Measurements from ENCODE around the gene MTUS2.
"Not testable (repeated sequence)": the region's sequence is repeated elsewhere in the genome, so short reads cannot be mapped to it uniquely, and the experiment has no call there.

MTUS2 gene

GRCh38 chr13:29379865-29380264 is 559.7 kb downstream of the MTUS2 start:
- in situ Hi-C loops (cut with MboI; ENCODE audit: low sequenced_read_pairs): no loop called here
- Histone ChIP-seq H3K4me1 (no peaks in the 10 kb centered on the region), H3K27me3 (ENCODE audit: low read depth) (no peaks in the 10 kb centered on the region), H3K9me3 (no peaks in the 10 kb centered on the region), H3K4me3 (no peak overlapping the region), H3K36me3 (replicated peaks) (no peaks in the 10 kb centered on the region)
- no peak for DNase-seq (ENCODE audit: low spot score in 2 of 2)

- DNase-seq (ENCODE audit: low spot score in 2 of 2): no peak
- Histone ChIP-seq H3K4me1 (no peaks in the 10 kb centered on the region), H3K9me3 (no peaks in the 10 kb centered on the region), H3K4me3 (no peak overlapping the region), H3K27me3 (ENCODE audit: low read depth) (no peaks in the 10 kb centered on the region), H3K36me3 (replicated peaks) (no peaks in the 10 kb centered on the region)
- in situ Hi-C loops (cut with MboI; ENCODE audit: low sequenced_read_pairs): no loop called here
Observed at GRCh38 chr13:29382021-29382420, 561.9 kb downstream of the MTUS2 start.

GRCh38 chr13:29383476-29383875 is 563.3 kb downstream of the MTUS2 start:
- no peaks in the 10 kb centered on the region for H3K27me3 ChIP-seq (ENCODE audit: low read depth)
- DNase-seq (ENCODE audit: low spot score in 2 of 2): no peak
- in situ Hi-C loops (cut with MboI; ENCODE audit: low sequenced_read_pairs): no loop called here
- no peaks in the 10 kb centered on the region for H3K4me1 ChIP-seq
- H3K36me3 ChIP-seq (replicated peaks): no peaks in the 10 kb centered on the region
- H3K9me3 ChIP-seq: no peaks in the 10 kb centered on the region
- H3K4me3 ChIP-seq: no peak overlapping the region

- H3K4me1 ChIP-seq: no peaks in the 10 kb centered on the region
- H3K27me3 ChIP-seq (ENCODE audit: low read depth): no peaks in the 10 kb centered on the region
- in situ Hi-C loops (cut with MboI; ENCODE audit: low sequenced_read_pairs): no loop called here
- H3K9me3 ChIP-seq: no peaks in the 10 kb centered on the region
- no peak for DNase-seq (ENCODE audit: low spot score in 2 of 2)
- no peak overlapping the region for H3K4me3 ChIP-seq
- H3K36me3 ChIP-seq (replicated peaks): no peaks in the 10 kb centered on the region
Observed at GRCh38 chr13:29384466-29384865, 564.3 kb downstream of the MTUS2 start.

- no peak for DNase-seq (ENCODE audit: low spot score in 2 of 2)
Observed at GRCh38 chr13:29384871-29385270, 564.7 kb downstream of the MTUS2 start.

GRCh38 chr13:29386246-29386645 is 566.1 kb downstream of the MTUS2 start:
- no peak for DNase-seq (ENCODE audit: low spot score in 2 of 2)
- in situ Hi-C loops (cut with MboI; ENCODE audit: low sequenced_read_pairs): no loop called here
- H3K4me3 ChIP-seq: no peak overlapping the region
- no peaks in the 10 kb centered on the region for H3K4me1 ChIP-seq
- H3K9me3 ChIP-seq: no peaks in the 10 kb centered on the region
- H3K27me3 ChIP-seq (ENCODE audit: low read depth): no peaks in the 10 kb centered on the region
- H3K36me3 ChIP-seq (replicated peaks): no peaks in the 10 kb centered on the region

More at GRCh38 chr13:29384871-29385270, 564.7 kb downstream of the MTUS2 start:
- H3K4me3 ChIP-seq: no peak overlapping the region
- H3K27me3 ChIP-seq (ENCODE audit: low read depth): no peaks in the 10 kb centered on the region
- H3K9me3 ChIP-seq: no peaks in the 10 kb centered on the region
- no peaks in the 10 kb centered on the region for H3K4me1 ChIP-seq
- no peaks in the 10 kb centered on the region for H3K36me3 ChIP-seq (replicated peaks)
- in situ Hi-C loops (cut with MboI; ENCODE audit: low sequenced_read_pairs): no loop called here

GRCh38 chr13:29390598-29390997 is 570.5 kb downstream of the MTUS2 start:
- DNase-seq (ENCODE audit: low spot score in 2 of 2); in situ Hi-C loops (cut with MboI; ENCODE audit: low sequenced_read_pairs); H3K4me1 ChIP-seq; H3K36me3 ChIP-seq (replicated peaks); H3K27me3 ChIP-seq (ENCODE audit: low read depth); H3K9me3 ChIP-seq; H3K4me3 ChIP-seq: not testable (repeated sequence)

GRCh38 chr13:29396446-29396845 is 576.3 kb downstream of the MTUS2 start:
- Histone ChIP-seq H3K4me1 (no peaks in the 10 kb centered on the region), H3K27me3 (ENCODE audit: low read depth) (peaks cover 6% of the 10 kb centered on the region), H3K4me3 (no peak overlapping the region), H3K36me3 (replicated peaks) (no peaks in the 10 kb centered on the region), H3K9me3 (no peaks in the 10 kb centered on the region)
- no peak for DNase-seq (ENCODE audit: low spot score in 2 of 2)
- in situ Hi-C loops (cut with MboI; ENCODE audit: low sequenced_read_pairs): no loop called here

GRCh38 chr13:29397265-29397664 is 577.1 kb downstream of the MTUS2 start:
- in situ Hi-C loops (cut with MboI; ENCODE audit: low sequenced_read_pairs): no loop called here
- no peaks in the 10 kb centered on the region for H3K4me1 ChIP-seq
- H3K36me3 ChIP-seq (replicated peaks): no peaks in the 10 kb centered on the region
- no peak for DNase-seq (ENCODE audit: low spot score in 2 of 2)
- H3K27me3 ChIP-seq (ENCODE audit: low read depth): peaks cover 6% of the 10 kb centered on the region
- H3K4me3 ChIP-seq: no peak overlapping the region
- no peaks in the 10 kb centered on the region for H3K9me3 ChIP-seq

GRCh38 chr13:29402166-29402636 is 582.1 kb downstream of the MTUS2 start:
- H3K27me3 ChIP-seq (ENCODE audit: low read depth): no peaks in the 10 kb centered on the region; the same call in 1 of the 2 replicates
- H3K4me1 ChIP-seq: no peaks in the 10 kb centered on the region
- in situ Hi-C loops (cut with MboI; ENCODE audit: low sequenced_read_pairs): no loop called here
- no peak for DNase-seq (ENCODE audit: low spot score in 2 of 2)
- H3K36me3 ChIP-seq (replicated peaks): no peaks in the 10 kb centered on the region
- H3K9me3 ChIP-seq: no peaks in the 10 kb centered on the region
- H3K4me3 ChIP-seq: no peak overlapping the region

GRCh38 chr13:29405401-29405800 is 585.3 kb downstream of the MTUS2 start:
- DNase-seq (ENCODE audit: low spot score in 2 of 2): no peak
- H3K4me3 ChIP-seq: no peak overlapping the region
- no peaks in the 10 kb centered on the region for H3K4me1 ChIP-seq
- H3K9me3 ChIP-seq: no peaks in the 10 kb centered on the region
- H3K36me3 ChIP-seq (replicated peaks): no peaks in the 10 kb centered on the region
- no peaks in the 10 kb centered on the region; the same call in 1 of the 2 replicates for H3K27me3 ChIP-seq (ENCODE audit: low read depth)
- in situ Hi-C loops (cut with MboI; ENCODE audit: low sequenced_read_pairs): no loop called here

GRCh38 chr13:29411481-29411880 is 591.3 kb downstream of the MTUS2 start:
- H3K27me3 ChIP-seq (ENCODE audit: low read depth): 0 out of 2 replicates have a peak, but pooled peaks cover 3% of the 10 kb centered on the region
- no peak overlapping the region for H3K4me3 ChIP-seq
- H3K36me3 ChIP-seq (replicated peaks): no peaks in the 10 kb centered on the region
- no peak for DNase-seq (ENCODE audit: low spot score in 2 of 2)
- in situ Hi-C loops (cut with MboI; ENCODE audit: low sequenced_read_pairs): no loop called here
- no peaks in the 10 kb centered on the region; the same call in 1 of the 2 replicates for H3K9me3 ChIP-seq
- H3K4me1 ChIP-seq: no peaks in the 10 kb centered on the region

- Histone ChIP-seq H3K36me3 (replicated peaks) (no peaks in the 10 kb centered on the region), H3K4me1 (no peaks in the 10 kb centered on the region), H3K9me3 (no peaks in the 10 kb centered on the region), H3K4me3 (no peak overlapping the region), H3K27me3 (ENCODE audit: low read depth) (0 out of 2 replicates have a peak, but pooled peaks cover 3% of the 10 kb centered on the region)
- DNase-seq (ENCODE audit: low spot score in 2 of 2): no peak
- in situ Hi-C loops (cut with MboI; ENCODE audit: low sequenced_read_pairs): no loop called here
Observed at GRCh38 chr13:29418026-29418425, 597.9 kb downstream of the MTUS2 start.

- no peaks in the 10 kb centered on the region for H3K36me3 ChIP-seq (replicated peaks)
- peaks cover 5% of the 10 kb centered on the region; the same call in 1 of the 2 replicates for H3K4me1 ChIP-seq
- no peak overlapping the region for H3K4me3 ChIP-seq
- H3K9me3 ChIP-seq: no peaks in the 10 kb centered on the region
- DNase-seq (ENCODE audit: low spot score in 2 of 2): no peak
- H3K27me3 ChIP-seq (ENCODE audit: low read depth): no peaks in the 10 kb centered on the region
- in situ Hi-C loops (cut with MboI; ENCODE audit: low sequenced_read_pairs): no loop called here
Observed at GRCh38 chr13:29421118-29421517, 601.0 kb downstream of the MTUS2 start.

GRCh38 chr13:29422015-29422414 is 601.9 kb downstream of the MTUS2 start:
- peaks cover 13% of the 10 kb centered on the region for H3K4me1 ChIP-seq
- no peaks in the 10 kb centered on the region for H3K27me3 ChIP-seq (ENCODE audit: low read depth)
- no peak overlapping the region for H3K4me3 ChIP-seq
- in situ Hi-C loops (cut with MboI; ENCODE audit: low sequenced_read_pairs): no loop called here
- DNase-seq (ENCODE audit: low spot score in 2 of 2): no peak
- no peaks in the 10 kb centered on the region for H3K9me3 ChIP-seq
- H3K36me3 ChIP-seq (replicated peaks): no peaks in the 10 kb centered on the region
